IMR-90 (cell line): ENCODE data around the gene DNM3.

Experiments
- CEBPB ChIP-seq: IDR thresholded peaks from 2 replicates; pipeline ENCODE4 v1.6.1; 2012; ENCODE audit warnings: low read depth, low read length, improper control_type of control experiment
- CTCF ChIP-seq: conservative IDR thresholded peaks from 2 replicates; pipeline ENCODE4 v1.5.1; 2012; ENCODE audit warnings: mild to moderate bottlenecking, low read depth, low read length, improper control_type of control experiment
- POLR2A ChIP-seq: IDR thresholded peaks from 2 replicates; pipeline ENCODE4 v1.6.1; 2012; ENCODE audit warnings: mild to moderate bottlenecking, low read depth, low read length

GRCh38 chr1:172421974-172422604 is 580.8 kb downstream of the DNM3 start:
- TF ChIP-seq CTCF (no peak), POLR2A (no peak), CEBPB (no peak)
